K562 (cell line): ENCODE data around the gene MMP20. TPM values are rescaled to one million over a fixed set of nuclear protein-coding genes. Genes with fewer than 3 reads are reported as not detected.

Experiments
- ATAC-seq: fragments of 200-7000 bp; cut with Tn5 transposase; 3 replicates; pipeline ENCODE4 v1.9.1; 2020; ENCODE audit warnings: moderate library complexity
- BruUV-seq: library from RNA; stranded (reverse); fragments of 400-500 nt; replicated peaks from 2 replicates; lab custom pipeline; 2021; lab: Mats Ljungman, UMichigan
- CTCF ChIA-PET: fragments of 300-600 bp; formaldehyde crosslinking; extraction: SDS; loops from one replicate; lab custom pipeline; 2021; ENCODE audit warnings: low intra/inter-chr PET ratio; lab: Yijun Ruan, JAX
- POLR2A ChIA-PET: fragments of 300-600, 350-650 bp; sonication (Branson Sonifier 250); formaldehyde crosslinking; extraction: SDS; loops from one replicate; lab custom pipeline; 2021; ENCODE audit warnings: antibody characterized with exemption, inconsistent platforms; lab: Yijun Ruan, JAX
- DNase-seq, 4 experiments: peaks; one replicate each; pipeline versions ENCODE4 v3.0.0 to v3.0.0-alpha.2; 2011 to 2018; ENCODE audit warnings: low spot score in 3 of 4, mixed read lengths in 3 of 4; ENCODE audit errors: extremely low read depth in 1 of 4
- FAIRE-seq: peaks from 2 replicates; lab custom pipeline; 2011; peaks lifted over from hg19 to GRCh38; lab: Jason Lieb, UNC
- H2AFZ ChIP-seq: 2 replicates; pipeline ENCODE4 v1.6.0; 2011; ENCODE audit warnings: low read depth, low read length, control low read depth, inconsistent platforms
- H3K27ac ChIP-seq: fragments of 200-600 bp; 3 replicates; pipeline ENCODE4 v1.8.0; 2011; ENCODE audit warnings: low read depth, mild to moderate bottlenecking, control low read depth, inconsistent platforms, low read length, moderate library complexity, mixed read lengths; ENCODE audit errors: extremely low read depth
- H3K27me3 ChIP-seq, 2 experiments: fragments of 300-600 bp in 1 of 2; 2 replicates in 1 of 2; 3 replicates in 1 of 2; pipeline versions ENCODE4 v1.6.0 to v1.8.0; 2011; ENCODE audit warnings: inconsistent platforms in 2 of 2, low read length in 2 of 2, mild to moderate bottlenecking in 1 of 2, mixed read lengths in 1 of 2, moderate library complexity in 1 of 2; ENCODE audit not compliant: control insufficient read depth in 2 of 2, insufficient read depth in 2 of 2
- H3K36me3 ChIP-seq: fragments of 300-600 bp; 3 replicates; pipeline ENCODE4 v1.8.0; 2011; ENCODE audit warnings: mild to moderate bottlenecking, low read length, inconsistent platforms; ENCODE audit not compliant: control insufficient read depth, insufficient read depth
- H3K4me1 ChIP-seq, 2 experiments: fragments of 200-600 bp in 1 of 2; replicated peaks in 1 of 2; 2 replicates in 1 of 2; 3 replicates in 1 of 2; pipeline versions ENCODE4 v1.5.1 to v1.8.0; 2011; ENCODE audit warnings: inconsistent platforms in 2 of 2, low read length in 2 of 2, mild to moderate bottlenecking in 1 of 2, mixed read lengths in 1 of 2, moderate library complexity in 1 of 2; ENCODE audit not compliant: control insufficient read depth in 2 of 2, insufficient read depth in 2 of 2
- H3K4me2 ChIP-seq: 2 replicates; pipeline ENCODE4 v1.6.1; 2011; ENCODE audit warnings: low read length, control low read depth, inconsistent platforms, mixed read lengths; ENCODE audit not compliant: insufficient read depth
- H3K4me3 ChIP-seq: fragments of 200-600 bp; sonication (generic), shearing (Covaris generic); 2 replicates; pipeline ENCODE4 v1.5.1; 2016; ENCODE audit warnings: control low read depth, inconsistent platforms
- H3K79me2 ChIP-seq: fragments of 200-600 bp; 3 replicates; pipeline ENCODE4 v1.8.0; 2011; ENCODE audit warnings: low read length, inconsistent platforms; ENCODE audit not compliant: control insufficient read depth, insufficient read depth
- H3K9ac ChIP-seq, 2 experiments: 2 replicates each; pipeline versions ENCODE4 v1.6.0 to v1.6.1; 2011; ENCODE audit warnings: low read depth in 2 of 2, low read length in 2 of 2, control low read depth in 1 of 2, inconsistent platforms in 1 of 2, mild to moderate bottlenecking in 1 of 2, mixed read lengths in 1 of 2; ENCODE audit not compliant: insufficient read depth in 1 of 2
- H3K9me1 ChIP-seq: one replicate; pipeline ENCODE4 v1.6.0; 2011; ENCODE audit warnings: inconsistent platforms, mild to moderate bottlenecking, low read length, moderate library complexity; ENCODE audit not compliant: control insufficient read depth, insufficient read depth
- H3K9me3 ChIP-seq: replicated peaks from 2 replicates; pipeline ENCODE4 v1.5.1; 2011; ENCODE audit warnings: low read depth, low read length, inconsistent platforms; ENCODE audit not compliant: control insufficient read depth, insufficient read depth
- H4K20me1 ChIP-seq: replicated peaks from 2 replicates; pipeline ENCODE4 v1.6.1; 2011; ENCODE audit warnings: low read length, inconsistent platforms, mixed read lengths; ENCODE audit not compliant: control insufficient read depth, insufficient read depth
- BRD4 ChIP-seq: fragments of 200-600 bp; sonication (generic); IDR thresholded peaks from 2 replicates; pipeline ENCODE4 v1.6.1; 2017; ENCODE audit warnings: inconsistent platforms
- FOXJ2 ChIP-seq: fragments of 200-800 bp; sonication (Bioruptor generic); IDR thresholded peaks from 2 replicates; pipeline ENCODE4 v1.6.1; 2016; ENCODE audit warnings: missing genetic modification characterization, missing compliant biosample characterization
- MCM7 ChIP-seq, 2 experiments: fragments of 450-650 bp; IDR thresholded peaks; 2 replicates each; pipeline ENCODE4 v1.6.1; 2016 to 2018
- MEIS2 ChIP-seq: fragments of 450-650 bp; IDR thresholded peaks from 2 replicates; pipeline ENCODE4 v1.6.1; 2014; ENCODE audit warnings: mild to moderate bottlenecking; ENCODE audit not compliant: partially characterized antibody
- NR2C2 ChIP-seq, 2 experiments: fragments of 200-800 bp in 1 of 2; sonication (Bioruptor generic) in 1 of 2; sonication (generic) in 1 of 2; formaldehyde crosslinking in 1 of 2; IDR thresholded peaks; 2 replicates each; pipeline versions ENCODE4 v1.6.1 to v1.8.0; 2016 to 2022; ENCODE audit warnings: mild to moderate bottlenecking in 1 of 2, missing compliant biosample characterization in 1 of 2, missing genetic modification characterization in 1 of 2, missing genetic modification reagents in 1 of 2
- PML ChIP-seq: IDR thresholded peaks from 2 replicates; pipeline ENCODE4 v1.6.1; 2012; ENCODE audit warnings: low read length, inconsistent platforms
- SAFB ChIP-seq: fragments of 200-400 bp; formaldehyde crosslinking; IDR thresholded peaks from 2 replicates; pipeline ENCODE4 v1.6.1; 2017; ENCODE audit warnings: low read depth, low read length, borderline replicate concordance
- SMC3 ChIP-seq: conservative IDR thresholded peaks from 2 replicates; pipeline ENCODE4 v1.6.1; 2011; ENCODE audit warnings: low read depth, low read length, improper control_type of control experiment; ENCODE audit not compliant: insufficient read depth
- XRCC4 ChIP-seq: IDR thresholded peaks from one replicate; pipeline ENCODE4 v1.6.1; 2011; ENCODE audit not compliant: insufficient read depth, insufficient read length; ENCODE audit errors: extremely low read depth
- ZNF121 ChIP-seq: sonication (generic); formaldehyde crosslinking; conservative IDR thresholded peaks from 2 replicates; pipeline ENCODE4 v1.8.0; 2022; ENCODE audit warnings: missing genetic modification reagents
- ZNF146 ChIP-seq: IDR thresholded peaks from one replicate; pipeline ENCODE4 v1.6.1; 2018; ENCODE audit warnings: missing compliant biosample characterization; ENCODE audit not compliant: unreplicated experiment
- ZNF239 ChIP-seq: fragments of 250-450 bp; sonication (Bioruptor Pico); IDR thresholded peaks from 2 replicates; pipeline ENCODE4 v1.4.0; 2020; ENCODE audit warnings: mild to moderate bottlenecking
- WGBS: fragments of 100-300 bp; shearing (Covaris generic); methylation state at CpG from one replicate; pipeline ENCODE4 v1.1.6; 2016; ENCODE audit warnings: low coverage, mixed read lengths; ENCODE audit not compliant: insufficient coverage; ENCODE audit errors: missing lambda C conversion rate; 5-methylcytosine and 5-hydroxymethylcytosine counted together
- in situ Hi-C: fragments of 300-500 bp; cut with MboI; formaldehyde crosslinking; loops from 4 replicates; pipeline ENCODE4 v1.15.0; 2018; ENCODE audit warnings: inconsistent platforms, mixed read lengths
- intact Hi-C: fragments of 100-400 bp; cut with micrococcal nuclease; formaldehyde crosslinking; loops from 2 replicates; pipeline ENCODE4 v1.14.2; 2022
- polyA plus RNA-seq, 8 experiments: library from polyadenylated mRNA; depleted of rRNA in 4 of 8; stranded (reverse) in 5 of 8; unstranded in 3 of 8; fragments of >200 nt; fragmentation: Nextera tagmentation in 2 of 8; fragmentation: Illumina TruSeq in 1 of 8; extraction: Ambion mirVana in 2 of 8; extraction: Trizol in 1 of 8; gene quantifications; 2 replicates each; pipeline versions ENCODE4 v1.2.1 to v1.2.3, GENCODE V29; 2011 to 2014; ENCODE audit warnings: inconsistent platforms in 1 of 8, missing spikeins in 1 of 8
- total RNA-seq, 7 experiments: library from RNA; depleted of rRNA in 6 of 7; stranded (reverse); fragments of >200 nt in 6 of 7; fragmentation: Illumina TruSeq in 2 of 7; extraction: Trizol in 2 of 7; gene quantifications; 2 replicates each; pipeline versions ENCODE4 v1.2.1 to v1.2.3, GENCODE V29; 2011 to 2021; ENCODE audit warnings: low replicate concordance in 1 of 7
- TF ChIP-seq, protein P1 (sequence below): sonication (generic); formaldehyde crosslinking; IDR thresholded peaks from 2 replicates; pipeline ENCODE4 v1.8.0; 2022; ENCODE audit warnings: missing genetic modification reagents, mild to moderate bottlenecking, borderline replicate concordance
- TF ChIP-seq, protein P2 (sequence below): fragments of 250-450 bp; sonication (Bioruptor Pico); IDR thresholded peaks from 2 replicates; pipeline ENCODE4 v1.5.0; 2021; ENCODE audit warnings: mild to moderate bottlenecking, moderate library complexity
- TF ChIP-seq, protein P3 (sequence below): sonication (generic); formaldehyde crosslinking; IDR thresholded peaks from 2 replicates; pipeline ENCODE4 v1.8.1; 2022; ENCODE audit warnings: missing genetic modification reagents
- TF ChIP-seq, protein P4 (sequence below): IDR thresholded peaks from 2 replicates; pipeline ENCODE4 v1.6.1; 2011; ENCODE audit not compliant: insufficient read length; ENCODE audit errors: extremely low read depth

MMP20 gene
- total and polyA plus RNA-seq, 9 of the 15 experiments (the other 6 are each of a cell fraction or from before 2014, with no cell fraction given): not detected

DNA sequence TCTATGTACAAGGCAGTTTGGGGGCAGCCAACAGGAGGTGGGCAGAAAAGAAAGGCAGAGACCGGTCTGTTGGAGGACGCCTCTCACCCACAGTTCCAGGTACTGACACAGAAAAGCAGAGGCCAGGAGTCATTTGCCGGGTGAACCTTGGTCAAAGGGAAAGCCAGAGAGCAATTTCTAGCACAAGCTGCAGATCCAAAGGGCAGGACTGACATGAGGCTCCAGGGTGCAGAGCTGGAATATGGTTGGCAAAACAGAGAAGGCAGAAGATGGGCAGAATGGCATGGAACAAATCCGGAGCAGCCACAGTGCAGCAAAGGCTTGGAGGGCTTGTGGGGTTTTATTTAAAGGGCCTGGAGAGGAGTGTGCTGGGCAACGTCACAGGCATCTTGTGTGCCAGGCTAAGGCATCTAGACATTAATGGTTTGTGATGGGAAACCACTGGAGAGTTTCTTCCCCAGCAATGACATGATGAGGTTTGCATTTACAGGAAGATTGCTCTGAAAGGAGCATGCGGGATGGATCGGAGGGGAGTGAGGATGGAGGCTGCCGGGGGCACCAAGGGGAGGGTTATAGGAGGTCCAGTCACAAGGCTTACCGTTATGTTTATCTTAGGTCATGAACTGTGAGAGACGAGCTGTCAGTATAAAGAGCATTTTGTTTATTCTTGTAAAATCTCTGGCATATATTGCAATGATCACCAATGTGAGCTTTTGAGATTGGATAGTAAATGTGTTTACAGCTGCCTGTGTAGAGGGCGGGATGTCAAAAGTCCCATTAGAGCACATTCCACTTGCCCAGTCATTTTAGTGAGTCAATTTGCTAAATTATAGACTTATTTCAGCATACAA, 5.7 kb upstream of the MMP20 start:
- DNase-seq: no peak
- Histone ChIP-seq H3K4me1 (no peaks in the 10 kb centered on the region), H2AFZ (no peak overlapping the region), H3K27me3 (no peaks in the 10 kb centered on the region; a peak in 1 of 5 replicates), H3K36me3 (no peaks in the 10 kb centered on the region), H3K27ac (no peak overlapping the region), H3K9me3 (no peaks in the 10 kb centered on the region), H3K9ac (no peak overlapping the region), H3K79me2 (no peaks in the 10 kb centered on the region), H3K4me2 (no peak overlapping the region), H3K4me3 (no peak overlapping the region), H4K20me1 (no peaks in the 10 kb centered on the region), H3K9me1 (no peaks in the 10 kb centered on the region)
- ChIA-PET POLR2A (no interaction called here), CTCF (no interaction called here)
- intact Hi-C loops (no loop called here), in situ Hi-C loops (no loop called here)
- WGBS: 0% methylated on average over 9 of the region's 11 CpGs
- no peak for FAIRE-seq
- no TSS peak for BruUV-seq
- no peak for ATAC-seq
- TF ChIP-seq MEIS2 (no peak), FOXJ2 (no peak), SMC3 (no peak), MCM7 (IDR thresholded peaks at IDR 0.05) (no peak), ZNF239 (CRISPR knock-in tag) (no peak), ZNF121 (CRISPR knock-in tag) (no peak), SAFB (no peak), PML (no peak), XRCC4 (no peak), BRD4 (no peak), NR2C2 (CRISPR knock-in tag; IDR thresholded peaks at IDR 0.05) (no peak), NR2C2 (tag; IDR thresholded peaks at IDR 0.05) (no peak), ZNF146 (CRISPR knock-in tag) (no peak)
- TF ChIP-seq, protein P1, sequence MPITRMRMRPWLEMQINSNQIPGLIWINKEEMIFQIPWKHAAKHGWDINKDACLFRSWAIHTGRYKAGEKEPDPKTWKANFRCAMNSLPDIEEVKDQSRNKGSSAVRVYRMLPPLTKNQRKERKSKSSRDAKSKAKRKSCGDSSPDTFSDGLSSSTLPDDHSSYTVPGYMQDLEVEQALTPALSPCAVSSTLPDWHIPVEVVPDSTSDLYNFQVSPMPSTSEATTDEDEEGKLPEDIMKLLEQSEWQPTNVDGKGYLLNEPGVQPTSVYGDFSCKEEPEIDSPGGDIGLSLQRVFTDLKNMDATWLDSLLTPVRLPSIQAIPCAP (CRISPR knock-in tag): no peak
- TF ChIP-seq, protein P2, sequence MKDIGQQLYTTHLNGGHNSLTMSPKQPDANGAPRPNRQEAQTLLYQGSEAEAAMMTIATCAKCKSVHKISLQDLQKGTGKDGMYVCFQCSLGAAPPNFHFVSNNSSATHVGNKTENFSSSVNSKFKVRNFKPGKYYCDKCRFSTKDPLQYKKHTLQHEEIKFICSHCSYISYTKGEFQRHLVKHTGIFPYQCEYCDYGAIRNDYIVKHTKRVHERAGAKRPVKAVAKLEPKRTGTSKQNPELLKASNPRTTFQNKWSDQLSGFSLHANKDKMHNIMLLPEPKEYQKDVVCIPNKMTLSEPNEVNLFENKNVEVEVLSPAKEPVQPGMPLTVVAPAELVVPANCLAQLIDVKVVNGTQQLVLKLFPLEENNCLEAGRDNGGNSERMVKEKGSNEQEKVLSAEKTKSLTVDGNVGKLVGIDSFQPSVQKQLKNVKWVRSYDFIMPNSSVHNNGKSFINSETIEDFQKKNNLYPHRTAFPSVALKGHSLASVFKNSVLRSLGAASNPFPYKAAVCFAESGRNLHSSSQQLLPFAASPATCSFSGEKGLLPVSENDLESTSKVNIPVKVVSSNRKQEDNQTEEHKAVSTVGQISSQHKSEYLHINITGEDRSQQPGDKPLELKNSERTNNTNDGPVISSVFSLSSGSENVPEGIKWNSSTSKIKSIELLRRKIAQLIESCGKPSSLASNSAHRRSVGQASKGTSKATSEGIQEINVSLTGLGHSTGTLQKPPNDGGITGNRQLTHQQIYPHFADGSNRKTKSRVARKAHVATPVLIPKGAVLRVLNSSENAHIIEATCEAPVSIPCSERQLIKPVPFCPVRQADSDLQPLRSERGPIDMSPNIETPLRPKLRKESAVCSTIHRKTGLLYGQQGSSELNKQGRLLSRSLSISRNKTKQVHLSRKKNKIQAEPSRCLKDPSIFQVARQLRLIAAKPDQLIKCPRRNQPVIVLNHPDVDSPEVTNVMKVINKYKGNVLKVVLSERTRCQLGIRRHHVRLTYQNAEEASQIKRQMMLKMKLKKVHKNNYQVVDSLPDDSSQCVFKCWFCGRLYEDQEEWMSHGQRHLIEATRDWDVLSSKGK (CRISPR knock-in tag): no peak
- TF ChIP-seq, protein P3, sequence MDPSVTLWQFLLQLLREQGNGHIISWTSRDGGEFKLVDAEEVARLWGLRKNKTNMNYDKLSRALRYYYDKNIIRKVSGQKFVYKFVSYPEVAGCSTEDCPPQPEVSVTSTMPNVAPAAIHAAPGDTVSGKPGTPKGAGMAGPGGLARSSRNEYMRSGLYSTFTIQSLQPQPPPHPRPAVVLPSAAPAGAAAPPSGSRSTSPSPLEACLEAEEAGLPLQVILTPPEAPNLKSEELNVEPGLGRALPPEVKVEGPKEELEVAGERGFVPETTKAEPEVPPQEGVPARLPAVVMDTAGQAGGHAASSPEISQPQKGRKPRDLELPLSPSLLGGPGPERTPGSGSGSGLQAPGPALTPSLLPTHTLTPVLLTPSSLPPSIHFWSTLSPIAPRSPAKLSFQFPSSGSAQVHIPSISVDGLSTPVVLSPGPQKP (CRISPR knock-in tag): no peak
- TF ChIP-seq, protein P4, sequence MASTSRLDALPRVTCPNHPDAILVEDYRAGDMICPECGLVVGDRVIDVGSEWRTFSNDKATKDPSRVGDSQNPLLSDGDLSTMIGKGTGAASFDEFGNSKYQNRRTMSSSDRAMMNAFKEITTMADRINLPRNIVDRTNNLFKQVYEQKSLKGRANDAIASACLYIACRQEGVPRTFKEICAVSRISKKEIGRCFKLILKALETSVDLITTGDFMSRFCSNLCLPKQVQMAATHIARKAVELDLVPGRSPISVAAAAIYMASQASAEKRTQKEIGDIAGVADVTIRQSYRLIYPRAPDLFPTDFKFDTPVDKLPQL: no peak
